K562 (cell line): Measurements from ENCODE around the gene MAP2K3. TPM values are rescaled to one million over a fixed set of nuclear protein-coding genes. Genes with fewer than 3 reads are reported as not detected.
"Not testable (repeated sequence)": the region's sequence is repeated elsewhere in the genome, so short reads cannot be mapped to it uniquely, and the experiment has no call there.

ENCODE experiments used
- ATAC-seq: fragments of 200-7000 bp; cut with Tn5 transposase; 3 replicates; pipeline ENCODE4 v1.9.1; 2020; ENCODE audit warnings: moderate library complexity
- BruUV-seq: library from RNA; stranded (reverse); fragments of 400-500 nt; replicated peaks from 2 replicates; lab custom pipeline; 2021; lab: Mats Ljungman, UMichigan
- CTCF ChIA-PET: fragments of 300-600 bp; formaldehyde crosslinking; extraction: SDS; loops from one replicate; lab custom pipeline; 2021; ENCODE audit warnings: low intra/inter-chr PET ratio; lab: Yijun Ruan, JAX
- POLR2A ChIA-PET: fragments of 300-600, 350-650 bp; sonication (Branson Sonifier 250); formaldehyde crosslinking; extraction: SDS; loops from one replicate; lab custom pipeline; 2021; ENCODE audit warnings: antibody characterized with exemption, inconsistent platforms; lab: Yijun Ruan, JAX
- DNase-seq, 4 experiments: peaks; one replicate each; pipeline versions ENCODE4 v3.0.0 to v3.0.0-alpha.2; 2011 to 2018; ENCODE audit warnings: low spot score in 3 of 4, mixed read lengths in 3 of 4; ENCODE audit errors: extremely low read depth in 1 of 4
- FAIRE-seq: peaks from 2 replicates; lab custom pipeline; 2011; peaks lifted over from hg19 to GRCh38; lab: Jason Lieb, UNC
- H2AFZ ChIP-seq: 2 replicates; pipeline ENCODE4 v1.6.0; 2011; ENCODE audit warnings: low read depth, low read length, control low read depth, inconsistent platforms
- H3K27ac ChIP-seq: fragments of 200-600 bp; 3 replicates; pipeline ENCODE4 v1.8.0; 2011; ENCODE audit warnings: low read depth, mild to moderate bottlenecking, control low read depth, inconsistent platforms, low read length, moderate library complexity, mixed read lengths; ENCODE audit errors: extremely low read depth
- H3K27me3 ChIP-seq, 2 experiments: fragments of 300-600 bp in 1 of 2; 2 replicates in 1 of 2; 3 replicates in 1 of 2; pipeline versions ENCODE4 v1.6.0 to v1.8.0; 2011; ENCODE audit warnings: inconsistent platforms in 2 of 2, low read length in 2 of 2, mild to moderate bottlenecking in 1 of 2, mixed read lengths in 1 of 2, moderate library complexity in 1 of 2; ENCODE audit not compliant: control insufficient read depth in 2 of 2, insufficient read depth in 2 of 2
- H3K36me3 ChIP-seq: fragments of 300-600 bp; 3 replicates; pipeline ENCODE4 v1.8.0; 2011; ENCODE audit warnings: mild to moderate bottlenecking, low read length, inconsistent platforms; ENCODE audit not compliant: control insufficient read depth, insufficient read depth
- H3K4me1 ChIP-seq, 2 experiments: fragments of 200-600 bp in 1 of 2; replicated peaks in 1 of 2; 2 replicates in 1 of 2; 3 replicates in 1 of 2; pipeline versions ENCODE4 v1.5.1 to v1.8.0; 2011; ENCODE audit warnings: inconsistent platforms in 2 of 2, low read length in 2 of 2, mild to moderate bottlenecking in 1 of 2, mixed read lengths in 1 of 2, moderate library complexity in 1 of 2; ENCODE audit not compliant: control insufficient read depth in 2 of 2, insufficient read depth in 2 of 2
- H3K4me2 ChIP-seq: 2 replicates; pipeline ENCODE4 v1.6.1; 2011; ENCODE audit warnings: low read length, control low read depth, inconsistent platforms, mixed read lengths; ENCODE audit not compliant: insufficient read depth
- H3K4me3 ChIP-seq: fragments of 200-600 bp; sonication (generic), shearing (Covaris generic); 2 replicates; pipeline ENCODE4 v1.5.1; 2016; ENCODE audit warnings: control low read depth, inconsistent platforms
- H3K79me2 ChIP-seq: fragments of 200-600 bp; 3 replicates; pipeline ENCODE4 v1.8.0; 2011; ENCODE audit warnings: low read length, inconsistent platforms; ENCODE audit not compliant: control insufficient read depth, insufficient read depth
- H3K9ac ChIP-seq, 2 experiments: 2 replicates each; pipeline versions ENCODE4 v1.6.0 to v1.6.1; 2011; ENCODE audit warnings: low read depth in 2 of 2, low read length in 2 of 2, control low read depth in 1 of 2, inconsistent platforms in 1 of 2, mild to moderate bottlenecking in 1 of 2, mixed read lengths in 1 of 2; ENCODE audit not compliant: insufficient read depth in 1 of 2
- H3K9me1 ChIP-seq: one replicate; pipeline ENCODE4 v1.6.0; 2011; ENCODE audit warnings: inconsistent platforms, mild to moderate bottlenecking, low read length, moderate library complexity; ENCODE audit not compliant: control insufficient read depth, insufficient read depth
- H3K9me3 ChIP-seq: replicated peaks from 2 replicates; pipeline ENCODE4 v1.5.1; 2011; ENCODE audit warnings: low read depth, low read length, inconsistent platforms; ENCODE audit not compliant: control insufficient read depth, insufficient read depth
- H4K20me1 ChIP-seq: replicated peaks from 2 replicates; pipeline ENCODE4 v1.6.1; 2011; ENCODE audit warnings: low read length, inconsistent platforms, mixed read lengths; ENCODE audit not compliant: control insufficient read depth, insufficient read depth
- FOXK1 ChIP-seq: sonication (generic); formaldehyde crosslinking; IDR thresholded peaks from 2 replicates; pipeline ENCODE4 v1.8.0; 2022; ENCODE audit warnings: missing genetic modification reagents, mild to moderate bottlenecking, borderline replicate concordance
- IRF9 ChIP-seq: fragments of 450-650 bp; IDR thresholded peaks from 2 replicates; pipeline ENCODE4 v1.6.1; 2016; ENCODE audit warnings: missing biosample characterization, missing genetic modification characterization
- MYC ChIP-seq, 2 experiments: fragments of 250-450 bp in 1 of 2; sonication (Bioruptor Pico) in 1 of 2; IDR thresholded peaks; 2 replicates each; pipeline versions ENCODE4 v1.5.1 to v1.6.1; 2012 to 2021; ENCODE audit warnings: low read depth in 2 of 2, borderline replicate concordance in 1 of 2, improper control_type of control experiment in 1 of 2, low read length in 1 of 2, mild to moderate bottlenecking in 1 of 2, moderate library complexity in 1 of 2
- PHTF2 ChIP-seq: fragments of 250-450 bp; sonication (Bioruptor Pico); IDR thresholded peaks from 2 replicates; pipeline ENCODE4 v1.5.0; 2021; ENCODE audit warnings: mild to moderate bottlenecking
- PTBP1 ChIP-seq: fragments of 200-400 bp; formaldehyde crosslinking; IDR thresholded peaks from 2 replicates; pipeline ENCODE4 v1.6.1; 2017; ENCODE audit warnings: low read depth, low read length
- PURB ChIP-seq: sonication (generic); formaldehyde crosslinking; IDR thresholded peaks from 2 replicates; pipeline ENCODE4 v1.9.0; 2021; ENCODE audit warnings: low read depth, mild to moderate bottlenecking, missing genetic modification reagents
- RFX1 ChIP-seq: fragments of 450-650 bp; IDR thresholded peaks from 2 replicates; pipeline ENCODE4 v1.6.1; 2016; ENCODE audit warnings: mild to moderate bottlenecking, moderate library complexity
- RFX5 ChIP-seq: IDR thresholded peaks from 2 replicates; pipeline ENCODE4 v1.6.1; 2011; ENCODE audit warnings: low read depth, mild to moderate bottlenecking, improper control_type of control experiment, low read length
- TFE3 ChIP-seq: fragments of 450-650 bp; formaldehyde crosslinking; IDR thresholded peaks from 2 replicates; pipeline ENCODE4 v1.4.0; 2020; ENCODE audit warnings: mild to moderate bottlenecking, mixed read lengths
- ZNF140 ChIP-seq: fragments of 250-450 bp; sonication (Bioruptor Pico); IDR thresholded peaks from 2 replicates; pipeline ENCODE4 v1.8.0; 2021; ENCODE audit warnings: moderate library complexity, mild to moderate bottlenecking, inconsistent platforms
- ZNF165 ChIP-seq: fragments of 250-450 bp; sonication (Bioruptor Pico); IDR thresholded peaks from 2 replicates; pipeline ENCODE4 v1.4.0; 2020; ENCODE audit warnings: borderline replicate concordance
- ZNF696 ChIP-seq: fragments of 250-450 bp; sonication (Bioruptor Pico); conservative IDR thresholded peaks from 2 replicates; pipeline ENCODE4 v1.4.0; 2020; ENCODE audit warnings: mild to moderate bottlenecking, moderate library complexity
- WGBS: fragments of 100-300 bp; shearing (Covaris generic); methylation state at CpG from one replicate; pipeline ENCODE4 v1.1.6; 2016; ENCODE audit warnings: low coverage, mixed read lengths; ENCODE audit not compliant: insufficient coverage; ENCODE audit errors: missing lambda C conversion rate; 5-methylcytosine and 5-hydroxymethylcytosine counted together
- in situ Hi-C: fragments of 300-500 bp; cut with MboI; formaldehyde crosslinking; loops from 4 replicates; pipeline ENCODE4 v1.15.0; 2018; ENCODE audit warnings: inconsistent platforms, mixed read lengths
- intact Hi-C: fragments of 100-400 bp; cut with micrococcal nuclease; formaldehyde crosslinking; loops from 2 replicates; pipeline ENCODE4 v1.14.2; 2022
- polyA plus RNA-seq, 8 experiments: library from polyadenylated mRNA; depleted of rRNA in 4 of 8; stranded (reverse) in 5 of 8; unstranded in 3 of 8; fragments of >200 nt; fragmentation: Nextera tagmentation in 2 of 8; fragmentation: Illumina TruSeq in 1 of 8; extraction: Ambion mirVana in 2 of 8; extraction: Trizol in 1 of 8; gene quantifications; 2 replicates each; pipeline versions ENCODE4 v1.2.1 to v1.2.3, GENCODE V29; 2011 to 2014; ENCODE audit warnings: inconsistent platforms in 1 of 8, missing spikeins in 1 of 8
- total RNA-seq, 7 experiments: library from RNA; depleted of rRNA in 6 of 7; stranded (reverse); fragments of >200 nt in 6 of 7; fragmentation: Illumina TruSeq in 2 of 7; extraction: Trizol in 2 of 7; gene quantifications; 2 replicates each; pipeline versions ENCODE4 v1.2.1 to v1.2.3, GENCODE V29; 2011 to 2021; ENCODE audit warnings: low replicate concordance in 1 of 7
- TF ChIP-seq, protein P1 (sequence below): sonication (generic); formaldehyde crosslinking; IDR thresholded peaks from 2 replicates; pipeline ENCODE4 v1.8.1; 2023; ENCODE audit warnings: mild to moderate bottlenecking, missing genetic modification reagents

MAP2K3 gene
- total and polyA plus RNA-seq, 9 of the 15 experiments (the other 6 are each of a cell fraction or from before 2014, with no cell fraction given) = 0.18 to 14.8 (median 3.5) TPM

DNA sequence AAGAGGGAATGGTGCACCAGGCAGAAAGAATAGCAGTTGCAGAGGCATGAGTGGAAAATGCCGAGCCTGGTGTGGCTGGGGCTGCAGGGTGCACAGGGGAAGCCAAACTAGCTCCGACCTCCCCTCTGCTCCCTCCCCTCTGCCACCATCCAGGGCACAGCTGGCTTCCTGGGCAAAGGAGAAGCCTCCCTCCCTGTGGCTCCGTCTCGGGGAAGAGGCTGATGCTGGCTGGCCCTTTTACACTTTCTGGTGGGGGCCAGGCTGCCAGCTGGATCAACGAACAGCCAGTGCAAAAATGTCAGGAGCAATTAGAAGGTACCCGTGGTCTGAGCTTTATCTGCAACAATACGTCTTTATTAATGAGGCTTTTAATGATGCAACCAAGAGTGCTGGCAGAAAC is 54.5 kb downstream of the MAP2K3 start:
- no peaks in the 10 kb centered on the region for H3K36me3 ChIP-seq
- in situ Hi-C loops (no loop called here), intact Hi-C loops (no loop called here)
- no peak overlapping the region for H3K9ac ChIP-seq
- TF ChIP-seq FOXK1 (no peak), ZNF696 (CRISPR knock-in tag) (no peak), RFX1 (no peak), ZNF165 (CRISPR knock-in tag) (no peak), ZNF140 (CRISPR knock-in tag) (no peak), PURB (no peak), MYC (IDR thresholded peaks at IDR 0.05; ENCODE audit: low read depth, low read length) (no peak), MYC (CRISPR knock-in tag; IDR thresholded peaks at IDR 0.05; ENCODE audit: borderline replicate concordance, low read depth) (no peak), RFX5 (no peak), PHTF2 (CRISPR knock-in tag) (no peak), PTBP1 (no peak), IRF9 (tag) (no peak), TFE3 (CRISPR knock-in tag) (no peak)
- TF ChIP-seq, protein P1, sequence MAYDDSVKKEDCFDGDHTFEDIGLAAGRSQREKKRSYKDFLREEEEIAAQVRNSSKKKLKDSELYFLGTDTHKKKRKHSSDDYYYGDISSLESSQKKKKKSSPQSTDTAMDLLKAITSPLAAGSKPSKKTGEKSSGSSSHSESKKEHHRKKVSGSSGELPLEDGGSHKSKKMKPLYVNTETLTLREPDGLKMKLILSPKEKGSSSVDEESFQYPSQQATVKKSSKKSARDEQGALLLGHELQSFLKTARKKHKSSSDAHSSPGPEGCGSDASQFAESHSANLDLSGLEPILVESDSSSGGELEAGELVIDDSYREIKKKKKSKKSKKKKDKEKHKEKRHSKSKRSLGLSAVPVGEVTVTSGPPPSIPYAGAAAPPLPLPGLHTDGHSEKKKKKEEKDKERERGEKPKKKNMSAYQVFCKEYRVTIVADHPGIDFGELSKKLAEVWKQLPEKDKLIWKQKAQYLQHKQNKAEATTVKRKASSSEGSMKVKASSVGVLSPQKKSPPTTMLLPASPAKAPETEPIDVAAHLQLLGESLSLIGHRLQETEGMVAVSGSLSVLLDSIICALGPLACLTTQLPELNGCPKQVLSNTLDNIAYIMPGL (CRISPR knock-in tag) = no peak
- H3K4me2 ChIP-seq = no peak overlapping the region
- DNase-seq = no peak
- no peak for FAIRE-seq
- no peak overlapping the region for H2AFZ ChIP-seq
- H3K27ac ChIP-seq = no peak overlapping the region
- POLR2A ChIA-PET = no interaction called here
- CTCF ChIA-PET = no interaction called here
- no peaks in the 10 kb centered on the region for H4K20me1 ChIP-seq
- H3K27me3 ChIP-seq = no peaks in the 10 kb centered on the region
- ATAC-seq = no peak
- H3K9me1 ChIP-seq = no peaks in the 10 kb centered on the region
- no TSS peak for BruUV-seq
- H3K4me1 ChIP-seq = no peaks in the 10 kb centered on the region
- no peaks in the 10 kb centered on the region for H3K79me2 ChIP-seq
- 1% methylated on average over 7 of the region's 7 CpGs for WGBS
- H3K4me3 ChIP-seq = no peak overlapping the region
- no peaks in the 10 kb centered on the region for H3K9me3 ChIP-seq

DNA sequence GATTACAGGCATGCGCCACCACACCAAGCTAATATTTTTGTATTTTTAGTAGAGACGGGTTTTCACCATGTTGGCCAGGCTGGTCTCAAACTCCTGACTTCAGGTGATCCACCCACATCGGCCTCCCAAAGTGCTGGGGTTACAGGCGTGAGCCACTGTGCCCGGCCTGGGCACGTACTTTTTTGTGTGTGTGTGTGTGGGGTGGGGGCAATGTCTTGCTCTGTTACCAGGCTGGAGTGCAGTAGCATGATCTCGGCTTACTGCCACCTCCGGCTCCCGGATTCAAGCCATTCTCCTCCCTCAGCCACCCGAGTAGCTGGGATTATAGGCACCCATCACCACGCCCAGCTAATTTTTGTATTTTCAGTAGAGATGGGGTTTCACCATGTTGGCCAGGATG is 55.1 kb downstream of the MAP2K3 start:
- H3K4me1 ChIP-seq, H3K27me3 ChIP-seq, H3K79me2 ChIP-seq, H3K9me1 ChIP-seq, POLR2A ChIA-PET, H3K36me3 ChIP-seq, H3K9ac ChIP-seq, intact Hi-C loops, H3K27ac ChIP-seq, H3K4me3 ChIP-seq, H4K20me1 ChIP-seq, BruUV-seq, H3K9me3 ChIP-seq, DNase-seq, FAIRE-seq, H3K4me2 ChIP-seq, H2AFZ ChIP-seq, in situ Hi-C loops, CTCF ChIA-PET, ATAC-seq: not testable (repeated sequence)
- WGBS = 6% methylated on average over 9 of the region's 11 CpGs
